ENCODE results near the gene SDK2.

- TF ChIP-seq TAF1 (IDR thresholded peaks at IDR 0.05; ENCODE audit: borderline replicate concordance, insufficient read depth, low read length) (no peak), REST (IDR thresholded peaks at IDR 0.05; ENCODE audit: insufficient read depth in 1 of 2, low read depth in 2 of 2, low read length in 2 of 2) (no peak), POLR2AphosphoS5 (IDR thresholded peaks at IDR 0.05; ENCODE audit: low read depth, low read length) (no peak)
Observed at GRCh38 chr17:73531158-73531557, 113.1 kb downstream of the SDK2 start.
